SK-N-SH treated with all-trans-retinoic acid at 6 μM for 48 hours (cell line): Measurements from ENCODE around the gene ZRANB2.

Experiments
- ATAC-seq: fragments of 200-7000 bp; cut with Tn5 transposase; 3 replicates; pipeline ENCODE4 v1.9.1; 2020; ENCODE audit warnings: mild to moderate bottlenecking, moderate library complexity
- ARNTL ChIP-seq: fragments of 450-650 bp; formaldehyde crosslinking; IDR thresholded peaks from 2 replicates; pipeline ENCODE4 v1.5.0; 2020; ENCODE audit warnings: low read depth, mild to moderate bottlenecking, moderate library complexity, borderline replicate concordance
- BACH2 ChIP-seq: fragments of 250-450 bp; sonication (Bioruptor Pico); IDR thresholded peaks from 2 replicates; pipeline ENCODE4 v1.9.0; 2021; ENCODE audit warnings: mild to moderate bottlenecking, borderline replicate concordance
- CSDC2 ChIP-seq: fragments of 250-450 bp; sonication (Bioruptor Pico); IDR thresholded peaks from 2 replicates; pipeline ENCODE4 v1.5.0; 2020; ENCODE audit warnings: mild to moderate bottlenecking, moderate library complexity
- CSRNP3 ChIP-seq: fragments of 250-450 bp; sonication (Bioruptor Pico); IDR thresholded peaks from 2 replicates; pipeline ENCODE4 v1.5.1; 2021; ENCODE audit warnings: mild to moderate bottlenecking, moderate library complexity
- ESRRG ChIP-seq: fragments of 250-450 bp; sonication (Bioruptor Pico); IDR thresholded peaks from 2 replicates; pipeline ENCODE4 v1.6.1; 2021; ENCODE audit warnings: mild to moderate bottlenecking
- GLIS3 ChIP-seq: fragments of 250-450 bp; sonication (Bioruptor Pico); IDR thresholded peaks from 2 replicates; pipeline ENCODE4 v1.5.0; 2020; ENCODE audit warnings: mild to moderate bottlenecking, moderate library complexity
- ISL1 ChIP-seq: fragments of 250-450 bp; sonication (Bioruptor Pico); IDR thresholded peaks from 2 replicates; pipeline ENCODE4 v2.1.2; 2022; ENCODE audit warnings: mild to moderate bottlenecking, moderate library complexity
- OSR1 ChIP-seq: fragments of 250-450 bp; sonication (Bioruptor Pico); IDR thresholded peaks from 2 replicates; pipeline ENCODE4 v1.8.0; 2022; ENCODE audit warnings: moderate library complexity, mild to moderate bottlenecking, inconsistent platforms
- POU6F1 ChIP-seq: fragments of 250-450 bp; sonication (Bioruptor Pico); IDR thresholded peaks from 2 replicates; pipeline ENCODE4 v1.8.0; 2021; ENCODE audit warnings: low read depth, mild to moderate bottlenecking, moderate library complexity, borderline replicate concordance
- PPARA ChIP-seq: fragments of 250-450 bp; sonication (Bioruptor Pico); IDR thresholded peaks from 2 replicates; pipeline ENCODE4 v1.5.0; 2020; ENCODE audit warnings: mild to moderate bottlenecking, borderline replicate concordance
- RARB ChIP-seq: fragments of 250-450 bp; sonication (Bioruptor Pico); IDR thresholded peaks from 2 replicates; pipeline ENCODE4 v1.8.0; 2021; ENCODE audit warnings: mild to moderate bottlenecking, moderate library complexity
- SNAI2 ChIP-seq: fragments of 250-450 bp; sonication (Bioruptor Pico); IDR thresholded peaks from 2 replicates; pipeline ENCODE4 v1.5.0; 2020; ENCODE audit warnings: mild to moderate bottlenecking, moderate library complexity
- TCF4 ChIP-seq: fragments of 250-450 bp; sonication (Bioruptor Pico); IDR thresholded peaks from 2 replicates; pipeline ENCODE4 v1.8.0; 2021; ENCODE audit warnings: mild to moderate bottlenecking, moderate library complexity, borderline replicate concordance
- TOX ChIP-seq: fragments of 250-450 bp; sonication (Bioruptor Pico); IDR thresholded peaks from 2 replicates; pipeline ENCODE4 v1.8.0; 2021; ENCODE audit warnings: mild to moderate bottlenecking, moderate library complexity, borderline replicate concordance
- ZC3H10 ChIP-seq: fragments of 250-450 bp; sonication (Bioruptor Pico); IDR thresholded peaks from 2 replicates; pipeline ENCODE4 v1.5.1; 2021; ENCODE audit warnings: mild to moderate bottlenecking, moderate library complexity
- ZFP3 ChIP-seq: fragments of 250-450 bp; sonication (Bioruptor Pico); IDR thresholded peaks from 2 replicates; pipeline ENCODE4 v1.5.0; 2020; ENCODE audit warnings: mild to moderate bottlenecking, moderate library complexity
- ZFP30 ChIP-seq: fragments of 450-650 bp; formaldehyde crosslinking; IDR thresholded peaks from 2 replicates; pipeline ENCODE4 v1.5.0; 2022; ENCODE audit warnings: mild to moderate bottlenecking, moderate library complexity
- ZNF565 ChIP-seq: fragments of 450-650 bp; formaldehyde crosslinking; conservative IDR thresholded peaks from 2 replicates; pipeline ENCODE4 v1.5.0; 2020; ENCODE audit warnings: low read depth, mild to moderate bottlenecking, moderate library complexity
- ZNF70 ChIP-seq: fragments of 450-650 bp; formaldehyde crosslinking; IDR thresholded peaks from 2 replicates; pipeline ENCODE4 v1.5.0; 2020; ENCODE audit warnings: mild to moderate bottlenecking, moderate library complexity
- ZNF8 ChIP-seq: fragments of 450-650 bp; formaldehyde crosslinking; IDR thresholded peaks from 2 replicates; pipeline ENCODE4 v1.5.0; 2020; ENCODE audit warnings: mild to moderate bottlenecking, moderate library complexity
- TF ChIP-seq, protein P1 (sequence below): fragments of 250-450 bp; sonication (Bioruptor Pico); IDR thresholded peaks from 2 replicates; pipeline ENCODE4 v1.5.0; 2020; ENCODE audit warnings: mild to moderate bottlenecking, moderate library complexity
- TF ChIP-seq, protein P2 (sequence below): fragments of 250-450 bp; sonication (Bioruptor Pico); IDR thresholded peaks from 2 replicates; pipeline ENCODE4 v1.8.0; 2020; ENCODE audit warnings: mild to moderate bottlenecking, moderate library complexity, borderline replicate concordance
- TF ChIP-seq, protein P3 (sequence below): fragments of 250-450 bp; sonication (Bioruptor Pico); IDR thresholded peaks from 2 replicates; pipeline ENCODE4 v1.5.1; 2020; ENCODE audit warnings: low read depth, mild to moderate bottlenecking, moderate library complexity

ZRANB2 gene

DNA sequence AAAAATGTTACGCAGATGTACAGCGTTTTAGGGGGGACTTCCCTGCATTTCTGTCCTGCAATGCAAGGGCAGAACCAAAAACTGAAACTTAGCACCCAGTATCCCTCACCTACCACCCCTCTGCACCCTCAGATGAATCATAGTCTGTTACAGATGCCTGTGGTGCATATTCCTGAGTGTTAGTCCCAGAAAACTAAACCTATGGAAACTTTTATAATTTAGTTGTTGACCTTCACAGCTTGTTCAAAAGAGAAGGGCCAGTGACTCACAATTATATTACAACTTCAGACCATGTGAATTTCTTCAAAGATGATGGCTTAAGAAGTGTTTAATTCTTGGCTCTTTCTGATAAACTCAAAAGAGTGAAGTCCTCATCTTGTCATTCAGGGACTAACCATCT is 39.0 kb downstream of the ZRANB2 start:
- ATAC-seq: no peak
- no peak for TF ChIP-seq CSDC2
- TF ChIP-seq ZNF565 (CRISPR knock-in tag): no peak
- TF ChIP-seq ESRRG (CRISPR knock-in tag): no peak
- TF ChIP-seq OSR1 (CRISPR knock-in tag): no peak
- no peak for TF ChIP-seq ARNTL
- TF ChIP-seq TOX (CRISPR knock-in tag): no peak
- TF ChIP-seq GLIS3 (CRISPR knock-in tag): no peak
- TF ChIP-seq, protein P1, sequence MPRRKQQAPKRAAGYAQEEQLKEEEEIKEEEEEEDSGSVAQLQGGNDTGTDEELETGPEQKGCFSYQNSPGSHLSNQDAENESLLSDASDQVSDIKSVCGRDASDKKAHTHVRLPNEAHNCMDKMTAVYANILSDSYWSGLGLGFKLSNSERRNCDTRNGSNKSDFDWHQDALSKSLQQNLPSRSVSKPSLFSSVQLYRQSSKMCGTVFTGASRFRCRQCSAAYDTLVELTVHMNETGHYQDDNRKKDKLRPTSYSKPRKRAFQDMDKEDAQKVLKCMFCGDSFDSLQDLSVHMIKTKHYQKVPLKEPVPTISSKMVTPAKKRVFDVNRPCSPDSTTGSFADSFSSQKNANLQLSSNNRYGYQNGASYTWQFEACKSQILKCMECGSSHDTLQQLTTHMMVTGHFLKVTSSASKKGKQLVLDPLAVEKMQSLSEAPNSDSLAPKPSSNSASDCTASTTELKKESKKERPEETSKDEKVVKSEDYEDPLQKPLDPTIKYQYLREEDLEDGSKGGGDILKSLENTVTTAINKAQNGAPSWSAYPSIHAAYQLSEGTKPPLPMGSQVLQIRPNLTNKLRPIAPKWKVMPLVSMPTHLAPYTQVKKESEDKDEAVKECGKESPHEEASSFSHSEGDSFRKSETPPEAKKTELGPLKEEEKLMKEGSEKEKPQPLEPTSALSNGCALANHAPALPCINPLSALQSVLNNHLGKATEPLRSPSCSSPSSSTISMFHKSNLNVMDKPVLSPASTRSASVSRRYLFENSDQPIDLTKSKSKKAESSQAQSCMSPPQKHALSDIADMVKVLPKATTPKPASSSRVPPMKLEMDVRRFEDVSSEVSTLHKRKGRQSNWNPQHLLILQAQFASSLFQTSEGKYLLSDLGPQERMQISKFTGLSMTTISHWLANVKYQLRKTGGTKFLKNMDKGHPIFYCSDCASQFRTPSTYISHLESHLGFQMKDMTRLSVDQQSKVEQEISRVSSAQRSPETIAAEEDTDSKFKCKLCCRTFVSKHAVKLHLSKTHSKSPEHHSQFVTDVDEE (CRISPR knock-in tag): no peak
- TF ChIP-seq, all 23 proteins: peak for 0

- ATAC-seq: peak; percentile 31; the same call in 1 of the 3 replicates
- TF ChIP-seq ZNF8 (CRISPR knock-in tag) (no peak), ZNF565 (CRISPR knock-in tag) (no peak), ARNTL (no peak), CSRNP3 (CRISPR knock-in tag) (no peak), TCF4 (CRISPR knock-in tag) (no peak), ZFP30 (CRISPR knock-in tag) (no peak), BACH2 (CRISPR knock-in tag) (no peak), ZNF70 (no peak), ESRRG (CRISPR knock-in tag) (no peak), TOX (CRISPR knock-in tag) (no peak), ZC3H10 (CRISPR knock-in tag) (no peak), OSR1 (CRISPR knock-in tag) (no peak), POU6F1 (no peak), ZFP3 (CRISPR knock-in tag) (no peak), ISL1 (CRISPR knock-in tag) (no peak), SNAI2 (CRISPR knock-in tag) (no peak), CSDC2 (no peak), GLIS3 (CRISPR knock-in tag) (no peak)
- TF ChIP-seq, protein P2, sequence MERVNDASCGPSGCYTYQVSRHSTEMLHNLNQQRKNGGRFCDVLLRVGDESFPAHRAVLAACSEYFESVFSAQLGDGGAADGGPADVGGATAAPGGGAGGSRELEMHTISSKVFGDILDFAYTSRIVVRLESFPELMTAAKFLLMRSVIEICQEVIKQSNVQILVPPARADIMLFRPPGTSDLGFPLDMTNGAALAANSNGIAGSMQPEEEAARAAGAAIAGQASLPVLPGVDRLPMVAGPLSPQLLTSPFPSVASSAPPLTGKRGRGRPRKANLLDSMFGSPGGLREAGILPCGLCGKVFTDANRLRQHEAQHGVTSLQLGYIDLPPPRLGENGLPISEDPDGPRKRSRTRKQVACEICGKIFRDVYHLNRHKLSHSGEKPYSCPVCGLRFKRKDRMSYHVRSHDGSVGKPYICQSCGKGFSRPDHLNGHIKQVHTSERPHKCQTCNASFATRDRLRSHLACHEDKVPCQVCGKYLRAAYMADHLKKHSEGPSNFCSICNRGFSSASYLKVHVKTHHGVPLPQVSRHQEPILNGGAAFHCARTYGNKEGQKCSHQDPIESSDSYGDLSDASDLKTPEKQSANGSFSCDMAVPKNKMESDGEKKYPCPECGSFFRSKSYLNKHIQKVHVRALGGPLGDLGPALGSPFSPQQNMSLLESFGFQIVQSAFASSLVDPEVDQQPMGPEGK (CRISPR knock-in tag): no peak
- TF ChIP-seq, protein P3, sequence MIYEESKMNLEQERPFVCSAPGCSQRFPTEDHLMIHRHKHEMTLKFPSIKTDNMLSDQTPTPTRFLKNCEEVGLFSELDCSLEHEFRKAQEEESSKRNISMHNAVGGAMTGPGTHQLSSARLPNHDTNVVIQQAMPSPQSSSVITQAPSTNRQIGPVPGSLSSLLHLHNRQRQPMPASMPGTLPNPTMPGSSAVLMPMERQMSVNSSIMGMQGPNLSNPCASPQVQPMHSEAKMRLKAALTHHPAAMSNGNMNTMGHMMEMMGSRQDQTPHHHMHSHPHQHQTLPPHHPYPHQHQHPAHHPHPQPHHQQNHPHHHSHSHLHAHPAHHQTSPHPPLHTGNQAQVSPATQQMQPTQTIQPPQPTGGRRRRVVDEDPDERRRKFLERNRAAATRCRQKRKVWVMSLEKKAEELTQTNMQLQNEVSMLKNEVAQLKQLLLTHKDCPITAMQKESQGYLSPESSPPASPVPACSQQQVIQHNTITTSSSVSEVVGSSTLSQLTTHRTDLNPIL (CRISPR knock-in tag): no peak
Observed at GRCh38 chr1:71039661-71040262, 41.1 kb downstream of the ZRANB2 start.

DNA sequence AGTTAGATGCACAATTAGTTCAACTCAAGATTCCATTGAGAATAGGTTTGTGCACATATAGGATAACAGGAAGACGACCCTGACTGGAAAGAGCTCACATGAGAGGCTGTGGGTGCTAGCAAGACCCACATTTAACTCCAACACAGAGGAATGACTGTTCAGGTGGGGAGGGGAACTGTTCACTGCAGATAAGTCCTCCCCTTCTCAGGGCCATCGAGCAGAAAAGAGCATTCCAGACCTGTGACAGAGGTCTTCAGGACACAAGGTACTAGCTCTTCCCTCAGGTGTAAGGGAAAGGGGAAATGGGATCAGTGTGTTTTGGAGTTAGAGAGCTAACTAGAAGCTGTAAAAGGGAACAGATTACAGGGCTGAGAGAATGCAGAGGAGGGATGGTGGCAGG is 41.9 kb downstream of the ZRANB2 start:
- no peak for ATAC-seq
- TF ChIP-seq ESRRG (CRISPR knock-in tag) (no peak), ZNF70 (no peak), POU6F1 (no peak), PPARA (CRISPR knock-in tag) (no peak), RARB (CRISPR knock-in tag) (no peak)
